GM18520 (cell line): ENCODE data around the gene PELO.

Source experiments
- ATAC-seq: cut with Tn5 transposase; IDR thresholded peaks from one replicate; pipeline ENCODE4 v1.9.1; 2021; ENCODE audit not compliant: unreplicated experiment

Gene PELO

DNA sequence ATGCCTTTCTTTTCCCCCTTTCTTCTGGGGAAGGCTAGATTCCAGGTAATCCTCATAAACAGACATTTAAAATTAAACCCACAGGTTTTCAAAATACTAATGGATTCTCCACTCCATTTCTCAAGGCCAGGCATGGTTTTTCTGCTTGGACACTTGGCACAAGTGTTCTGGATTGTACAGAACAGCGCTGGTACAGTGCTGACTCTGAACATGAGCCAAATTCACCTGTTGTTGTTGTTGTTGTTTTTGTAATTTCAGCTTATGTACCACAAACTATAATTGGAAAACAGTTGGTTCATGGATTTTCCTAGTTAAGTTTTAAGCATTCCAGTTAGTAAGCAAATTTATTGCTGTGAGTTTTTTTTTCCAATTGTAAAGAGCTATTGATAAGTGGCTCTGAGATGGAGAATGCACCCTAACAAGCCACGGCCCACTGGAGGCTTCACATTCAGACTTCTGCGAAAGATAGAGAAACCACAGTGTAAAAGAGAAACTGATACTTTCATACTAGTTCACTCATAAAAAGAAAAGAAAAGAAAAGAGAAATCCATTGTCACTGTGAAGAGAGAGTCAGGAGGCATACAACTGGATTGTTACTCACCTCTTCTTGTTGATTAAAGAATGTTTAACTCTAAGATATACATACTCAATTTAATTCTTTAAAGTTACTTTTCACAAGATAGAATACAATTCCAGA, 16.2 kb upstream of the PELO start:
- peak; percentile 95 for ATAC-seq

DNA sequence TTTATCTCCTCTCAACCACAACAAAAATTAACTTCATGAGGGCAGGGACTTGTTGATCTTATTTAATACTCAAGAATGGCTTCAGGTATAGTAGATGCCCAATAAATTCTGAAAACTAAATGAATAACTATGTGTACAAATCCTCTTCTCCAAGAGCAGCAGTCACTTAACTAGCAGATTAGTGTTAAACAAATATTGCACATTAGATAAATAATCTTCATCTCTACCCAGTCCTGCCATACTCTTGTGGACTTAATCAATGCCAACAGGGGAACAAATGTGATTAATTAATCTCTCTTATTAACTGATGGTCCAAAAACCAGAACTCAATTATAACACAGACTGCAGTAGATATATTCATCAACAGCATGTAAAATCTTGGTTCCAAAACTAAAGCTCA, 15.0 kb upstream of the PELO start:
- no peak for ATAC-seq

GRCh38 chr5:52773342-52773741, 14.4 kb upstream of the PELO start:
- ATAC-seq: no peak

- no peak for ATAC-seq
Measured at GRCh38 chr5:52774005-52774410, 13.7 kb upstream of the PELO start.

DNA sequence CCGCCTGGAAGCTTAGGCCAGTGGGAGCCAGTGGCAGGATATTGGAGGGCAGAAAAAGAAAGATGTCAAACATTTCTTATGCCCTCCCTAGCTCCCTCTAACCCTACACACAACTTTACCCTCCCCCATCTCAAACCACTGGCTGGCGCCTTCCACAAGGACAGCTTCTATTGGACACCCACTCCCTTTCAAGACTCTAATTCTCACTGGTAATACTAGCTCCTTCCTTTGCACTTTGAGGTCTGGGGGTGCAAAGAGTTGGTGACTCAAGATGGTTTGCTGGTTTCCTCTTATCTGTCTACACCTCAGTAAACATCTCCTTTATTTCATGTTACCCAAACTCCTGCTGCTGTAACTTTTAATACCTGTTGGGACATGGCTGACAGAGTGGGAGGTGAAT, 11.6 kb upstream of the PELO start:
- ATAC-seq: no peak

DNA sequence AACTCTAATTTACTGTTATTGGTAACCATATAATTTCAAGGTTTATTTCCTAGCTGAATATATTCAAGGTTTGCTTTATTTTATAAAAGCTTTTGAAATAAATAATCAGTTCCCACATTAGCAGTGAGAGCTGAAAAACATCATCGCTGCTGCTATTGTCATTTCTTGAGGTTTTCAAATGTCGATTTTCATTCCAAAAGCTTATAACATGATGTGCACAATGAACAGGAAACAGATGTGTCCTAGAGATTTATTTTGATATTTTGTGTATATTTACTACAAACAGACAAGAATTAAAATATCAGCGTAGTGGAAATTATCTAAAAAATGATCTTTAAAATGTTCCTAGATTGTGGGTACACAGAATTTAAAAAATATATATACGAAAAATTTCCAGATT, 10.5 kb upstream of the PELO start:
- no peak for ATAC-seq

- no peak for ATAC-seq
Measured at GRCh38 chr5:52778781-52779180, 8.9 kb upstream of the PELO start.

DNA sequence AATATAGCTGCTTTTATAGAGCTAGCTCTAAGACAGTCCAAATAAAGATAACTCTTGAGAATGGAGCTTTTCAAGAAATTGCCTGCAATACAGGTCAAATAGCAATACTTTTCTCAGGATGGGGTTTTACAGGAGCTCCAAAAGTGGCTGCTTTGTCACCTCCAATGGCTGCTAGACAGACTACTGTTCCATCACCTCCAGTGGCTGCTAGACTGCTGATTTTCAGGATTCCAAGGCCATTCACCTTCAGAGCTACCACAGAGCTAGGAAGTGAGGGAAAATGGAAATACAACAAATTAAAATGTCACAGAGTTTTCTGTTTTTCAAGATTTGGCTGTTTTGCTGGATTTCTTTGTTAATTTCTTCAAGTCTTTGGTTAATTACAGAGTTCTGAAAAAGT, 8.5 kb upstream of the PELO start:
- ATAC-seq: no peak

DNA sequence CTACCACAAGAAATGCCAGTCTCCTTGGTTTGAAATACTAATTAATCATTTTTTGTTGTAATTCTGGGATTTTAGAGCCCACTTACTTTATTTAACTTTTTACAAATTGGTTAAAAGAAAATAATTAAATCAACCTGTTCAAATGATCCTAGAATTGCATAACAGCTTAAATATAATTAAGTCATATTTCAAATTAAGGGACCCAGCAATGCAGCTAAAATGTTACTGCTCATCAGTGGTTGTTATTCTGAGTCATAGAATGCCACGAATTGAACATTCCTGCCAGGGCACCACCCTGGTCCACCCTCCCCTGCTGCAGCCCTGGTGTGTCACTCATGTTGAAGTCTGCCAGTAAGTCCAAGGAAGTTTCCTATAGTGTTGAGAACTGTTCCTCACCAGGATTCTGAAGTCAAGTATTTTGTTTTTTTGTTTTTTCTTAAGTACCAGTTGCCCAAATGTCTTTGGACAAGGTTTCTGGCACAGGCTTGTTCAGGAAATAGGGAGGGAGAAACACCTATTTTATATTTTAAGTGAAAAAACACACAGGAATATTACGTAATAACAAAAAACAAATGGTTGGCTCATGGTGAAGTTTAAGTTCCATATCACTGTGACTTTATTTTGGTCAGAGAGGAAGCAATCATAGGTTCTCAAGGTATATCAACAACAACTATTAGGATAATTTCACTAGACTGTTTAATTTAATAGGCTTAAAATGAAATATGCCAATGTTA, 4.3 kb upstream of the PELO start:
- no peak for ATAC-seq

DNA sequence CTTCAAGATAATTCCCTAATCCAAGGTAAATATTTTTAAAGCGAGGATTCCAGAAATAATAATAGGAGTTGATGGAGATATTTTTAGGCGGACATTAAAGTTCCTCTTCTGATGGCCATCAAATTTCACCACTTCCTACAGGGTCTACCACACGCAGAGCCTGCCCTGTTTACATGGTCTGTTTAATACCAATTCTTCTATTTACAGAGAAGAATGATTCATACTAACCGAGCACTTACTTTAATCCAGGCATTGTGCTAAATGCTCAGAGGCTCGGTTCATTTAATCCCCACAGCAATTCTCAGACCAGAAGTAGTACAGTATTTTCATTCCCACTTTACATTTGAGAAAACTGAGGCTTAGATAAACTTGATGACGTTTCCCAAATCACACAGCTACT, 3.0 kb upstream of the PELO start:
- no peak for ATAC-seq

DNA sequence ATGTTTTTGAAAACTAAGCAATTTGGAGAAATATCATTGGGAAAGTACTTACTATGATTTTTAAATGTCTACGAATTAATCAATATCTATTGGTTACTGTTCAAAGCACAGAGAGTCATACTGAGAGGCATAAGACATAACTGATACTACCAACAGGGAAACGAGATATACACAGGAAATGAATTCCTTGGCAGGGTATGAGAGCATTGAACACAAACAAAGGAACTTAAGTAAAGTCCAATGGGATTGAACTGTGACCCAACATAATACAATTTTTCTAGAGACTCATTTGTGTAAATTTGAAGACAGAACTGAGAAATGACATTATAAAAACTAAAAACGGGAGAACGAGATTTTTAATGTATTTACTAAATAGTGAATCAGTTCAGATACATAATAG, 1.3 kb upstream of the PELO start:
- ATAC-seq: no peak

DNA sequence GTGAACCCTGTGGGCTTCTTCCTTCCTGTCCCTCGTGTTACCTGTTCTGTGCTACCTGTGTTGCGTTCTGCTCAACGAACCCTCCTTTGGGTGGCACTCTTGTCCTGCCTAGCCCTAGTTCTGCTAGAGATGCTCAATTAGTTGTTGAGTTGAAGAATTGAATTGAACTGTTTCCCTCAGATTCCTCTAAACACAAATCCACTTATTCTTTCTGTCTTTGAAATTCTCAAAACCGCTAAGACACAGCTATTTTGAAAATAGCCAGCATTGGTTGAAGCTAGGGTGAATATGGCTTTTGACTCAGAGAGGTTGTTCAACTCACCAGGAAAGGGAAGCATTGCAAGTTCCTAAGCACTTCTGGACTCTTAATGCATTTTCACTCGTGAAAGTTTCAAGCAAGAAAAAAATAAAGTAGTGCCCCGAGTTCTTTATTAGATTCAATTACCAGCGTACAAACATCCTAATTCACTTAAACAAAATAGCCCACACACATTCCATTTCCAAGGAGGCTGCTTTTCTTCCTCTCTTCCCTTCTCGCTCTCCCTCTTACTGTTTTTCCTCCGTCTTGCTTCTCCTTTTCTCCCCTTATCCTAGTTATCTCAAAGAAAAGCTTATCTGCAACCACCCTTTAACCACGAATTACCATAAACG, 642 bp upstream of the PELO start:
- ATAC-seq: no peak

- no peak for ATAC-seq
Measured at GRCh38 chr5:52788505-52788821, 747 bp downstream of the PELO start.

DNA sequence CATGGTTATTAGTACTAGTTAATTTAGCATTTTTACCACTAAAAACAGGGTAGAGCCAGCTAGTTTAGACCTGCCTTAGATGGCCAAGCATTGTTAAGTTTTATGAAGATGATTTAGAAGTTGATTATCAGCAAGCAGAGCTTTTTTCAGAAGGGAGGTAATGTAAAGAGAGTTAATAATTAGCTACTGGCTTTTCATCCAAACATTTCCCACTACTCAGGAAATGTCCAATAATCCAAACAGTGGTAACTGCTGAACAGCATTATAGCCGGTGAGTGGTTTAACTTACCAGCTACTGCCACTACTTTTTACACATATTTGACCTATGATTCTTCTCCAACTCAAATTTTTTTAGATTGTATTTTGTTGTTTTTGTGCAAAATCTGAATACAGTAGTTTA, 1.7 kb downstream of the PELO start:
- ATAC-seq: no peak

DNA sequence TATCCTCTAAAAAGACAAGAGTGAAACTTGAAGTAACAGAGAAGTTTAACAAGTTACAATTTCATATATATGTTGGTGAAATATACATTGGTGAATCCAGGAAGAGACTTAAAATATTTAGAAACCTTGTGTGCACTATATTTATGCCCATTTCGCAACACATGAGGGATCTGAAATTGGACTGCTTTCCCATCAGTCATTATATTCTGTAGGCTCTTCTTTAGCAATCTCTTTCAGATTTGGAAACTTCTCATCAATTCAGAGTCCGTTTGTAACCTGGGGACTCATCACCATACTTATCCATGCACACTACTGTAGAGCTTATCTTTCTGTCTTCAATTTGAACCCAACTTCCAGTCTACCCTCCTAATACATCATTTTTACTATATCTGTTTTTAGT, 2.1 kb downstream of the PELO start:
- no peak for ATAC-seq

GRCh38 chr5:52791366-52791765, 3.6 kb downstream of the PELO start:
- ATAC-seq: no peak

GRCh38 chr5:52794519-52794918, 6.8 kb downstream of the PELO start:
- ATAC-seq: no peak

- no peak for ATAC-seq
Measured at GRCh38 chr5:52796031-52796430, 8.3 kb downstream of the PELO start.

DNA sequence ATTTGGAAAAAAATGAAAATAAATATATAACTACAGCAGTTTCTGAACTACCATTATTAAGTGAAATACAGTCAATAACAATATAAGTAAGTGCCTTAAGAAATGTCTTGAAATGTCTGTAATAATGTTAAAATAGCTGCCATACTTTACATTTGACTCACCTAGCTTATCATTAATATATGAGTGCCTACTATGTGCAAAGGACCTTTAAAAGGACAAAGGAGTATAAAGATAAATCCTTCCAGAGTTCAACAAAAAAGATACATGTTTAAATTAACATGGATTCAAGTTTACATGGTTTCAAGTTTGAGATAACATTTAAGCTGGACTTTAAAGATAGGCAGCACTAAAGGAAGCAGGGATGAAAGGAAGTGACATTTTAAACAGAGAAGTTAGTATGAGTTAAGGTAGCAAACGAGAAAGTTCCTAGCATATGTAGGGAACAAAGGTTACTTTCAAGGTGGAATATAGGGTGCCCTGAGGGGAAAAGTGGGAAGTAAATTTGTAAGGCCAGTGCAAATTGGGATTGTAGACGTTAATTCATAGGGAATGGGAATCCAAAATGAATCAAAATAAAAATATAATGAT, 8.9 kb downstream of the PELO start:
- no peak for ATAC-seq

- no peak for ATAC-seq
Measured at GRCh38 chr5:52798938-52799337, 11.2 kb downstream of the PELO start.

- peak; percentile 14 for ATAC-seq
Measured at GRCh38 chr5:52799358-52799982, 11.8 kb downstream of the PELO start.

- peak; percentile 77 for ATAC-seq
Measured at GRCh38 chr5:52799983-52800393, 12.3 kb downstream of the PELO start.
